ENCODE data around the gene RABL6.

RABL6 gene

DNA sequence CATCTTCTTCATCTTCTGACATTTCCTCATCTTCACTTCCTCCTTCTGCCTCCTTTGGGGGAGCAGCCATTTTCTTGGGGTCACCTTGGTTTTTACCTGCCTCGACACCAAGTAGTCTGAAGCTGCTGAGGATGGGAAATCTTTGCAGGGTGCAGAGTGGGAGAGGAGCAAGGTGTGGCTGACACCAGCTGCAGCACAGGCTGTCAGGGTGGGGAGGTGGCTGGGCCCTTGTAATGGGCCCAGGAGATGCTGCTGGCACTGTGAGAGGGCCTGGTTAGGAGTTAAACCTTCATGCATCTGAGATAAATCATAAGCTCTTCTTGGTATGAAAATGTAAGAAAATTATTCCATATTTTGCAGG lies 7.7 kb downstream of the RABL6 start:
- H3K4me3 ChIP-seq (ENCODE audit: low read depth, low read length) = no peak overlapping the region
- no peak for DNase-seq (ENCODE audit: low read depth)
- TF ChIP-seq, protein P1, sequence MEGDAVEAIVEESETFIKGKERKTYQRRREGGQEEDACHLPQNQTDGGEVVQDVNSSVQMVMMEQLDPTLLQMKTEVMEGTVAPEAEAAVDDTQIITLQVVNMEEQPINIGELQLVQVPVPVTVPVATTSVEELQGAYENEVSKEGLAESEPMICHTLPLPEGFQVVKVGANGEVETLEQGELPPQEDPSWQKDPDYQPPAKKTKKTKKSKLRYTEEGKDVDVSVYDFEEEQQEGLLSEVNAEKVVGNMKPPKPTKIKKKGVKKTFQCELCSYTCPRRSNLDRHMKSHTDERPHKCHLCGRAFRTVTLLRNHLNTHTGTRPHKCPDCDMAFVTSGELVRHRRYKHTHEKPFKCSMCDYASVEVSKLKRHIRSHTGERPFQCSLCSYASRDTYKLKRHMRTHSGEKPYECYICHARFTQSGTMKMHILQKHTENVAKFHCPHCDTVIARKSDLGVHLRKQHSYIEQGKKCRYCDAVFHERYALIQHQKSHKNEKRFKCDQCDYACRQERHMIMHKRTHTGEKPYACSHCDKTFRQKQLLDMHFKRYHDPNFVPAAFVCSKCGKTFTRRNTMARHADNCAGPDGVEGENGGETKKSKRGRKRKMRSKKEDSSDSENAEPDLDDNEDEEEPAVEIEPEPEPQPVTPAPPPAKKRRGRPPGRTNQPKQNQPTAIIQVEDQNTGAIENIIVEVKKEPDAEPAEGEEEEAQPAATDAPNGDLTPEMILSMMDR (conservative IDR thresholded peaks at IDR 0.05; ENCODE audit: low read depth, low read length) = no peak

DNA sequence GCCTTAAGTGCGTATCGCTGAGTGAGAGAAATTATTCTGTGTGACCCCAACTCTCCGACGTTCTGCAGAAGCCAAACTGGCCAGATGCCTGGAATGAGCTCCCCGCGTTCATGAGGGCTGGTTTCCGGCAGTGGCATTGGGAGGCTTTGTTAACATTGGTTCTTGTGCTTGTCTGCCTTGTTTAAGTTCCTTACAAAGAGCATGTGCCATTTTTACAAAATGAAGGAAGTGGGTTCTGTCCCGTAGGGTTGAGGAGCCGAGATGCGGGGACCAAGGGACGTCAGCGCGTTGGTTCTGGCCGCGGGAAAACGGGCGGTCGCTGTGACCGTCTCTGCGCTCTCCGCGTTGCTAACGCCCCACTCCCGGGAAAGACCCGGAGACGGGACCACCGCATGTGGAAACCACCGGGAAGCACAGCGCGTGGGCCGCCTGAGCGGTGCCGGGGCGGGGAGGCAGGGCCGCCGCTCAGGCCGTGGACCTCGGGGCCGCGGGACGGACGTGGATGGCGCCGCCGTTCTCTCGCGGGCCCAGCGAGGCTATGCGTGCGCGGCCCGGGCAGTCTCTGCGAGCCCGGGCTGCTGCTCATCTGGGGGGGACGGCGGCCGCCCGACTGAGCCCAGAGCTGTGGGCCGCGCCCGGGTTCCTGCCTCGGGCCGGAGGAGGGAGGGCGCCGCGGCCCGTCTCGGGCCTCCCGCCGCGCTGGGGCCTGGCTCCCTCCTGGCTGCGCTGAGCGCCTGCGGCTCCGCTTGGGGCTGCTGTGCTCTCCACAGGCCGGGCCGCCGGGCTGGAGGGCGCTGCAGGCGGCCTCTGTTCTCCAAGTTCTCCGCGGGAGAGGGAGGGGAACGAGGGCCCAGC lies 13.4 kb downstream of the RABL6 start:
- TF ChIP-seq, protein P1 (conservative IDR thresholded peaks at IDR 0.05; ENCODE audit: low read depth, low read length) = no peak
- DNase-seq (ENCODE audit: low read depth) = peak; percentile 63
- H3K4me3 ChIP-seq (ENCODE audit: low read depth, low read length) = peak overlapping the region; percentile 46

DNA sequence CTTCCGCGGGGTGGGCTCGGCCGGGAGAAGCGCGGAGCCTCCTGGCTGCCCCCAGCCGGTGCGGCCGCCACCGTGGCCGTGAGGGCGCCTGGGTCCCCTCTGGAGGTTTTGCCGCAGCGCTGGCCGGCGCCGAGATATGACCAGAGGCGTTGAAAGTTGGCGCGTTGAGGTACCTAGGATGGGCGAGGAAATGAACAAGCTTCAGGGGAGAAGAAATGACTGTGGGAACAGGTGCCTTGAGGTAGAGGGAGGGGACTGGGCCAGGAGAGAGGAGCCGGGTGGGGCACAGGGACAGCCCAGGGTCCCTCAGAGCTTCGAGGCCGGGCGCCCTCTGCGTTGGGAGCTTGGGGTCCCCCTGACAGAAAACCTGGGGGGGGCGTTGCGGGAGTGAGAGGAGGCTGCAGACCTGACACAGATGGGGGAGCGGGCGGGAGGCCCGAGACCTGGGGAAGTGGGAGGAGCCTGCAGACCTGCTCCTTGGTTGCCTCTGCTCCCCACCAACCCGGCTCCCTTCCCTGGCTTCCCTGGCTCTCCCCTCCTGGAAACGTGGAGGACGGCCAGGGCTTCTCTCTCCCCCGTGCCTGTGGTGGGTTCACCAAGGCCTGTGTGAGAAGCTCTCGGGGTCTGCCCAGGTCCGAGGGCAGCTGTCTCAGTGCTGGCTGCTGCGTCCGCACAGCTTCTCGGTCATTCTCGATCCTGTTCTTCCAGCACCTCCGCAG lies 14.2 kb downstream of the RABL6 start:
- TF ChIP-seq, protein P1 (conservative IDR thresholded peaks at IDR 0.05; ENCODE audit: low read depth, low read length) = no peak
- DNase-seq (ENCODE audit: low read depth) = no peak
- H3K4me3 ChIP-seq (ENCODE audit: low read depth, low read length) = peak overlapping the region; percentile 46

DNA sequence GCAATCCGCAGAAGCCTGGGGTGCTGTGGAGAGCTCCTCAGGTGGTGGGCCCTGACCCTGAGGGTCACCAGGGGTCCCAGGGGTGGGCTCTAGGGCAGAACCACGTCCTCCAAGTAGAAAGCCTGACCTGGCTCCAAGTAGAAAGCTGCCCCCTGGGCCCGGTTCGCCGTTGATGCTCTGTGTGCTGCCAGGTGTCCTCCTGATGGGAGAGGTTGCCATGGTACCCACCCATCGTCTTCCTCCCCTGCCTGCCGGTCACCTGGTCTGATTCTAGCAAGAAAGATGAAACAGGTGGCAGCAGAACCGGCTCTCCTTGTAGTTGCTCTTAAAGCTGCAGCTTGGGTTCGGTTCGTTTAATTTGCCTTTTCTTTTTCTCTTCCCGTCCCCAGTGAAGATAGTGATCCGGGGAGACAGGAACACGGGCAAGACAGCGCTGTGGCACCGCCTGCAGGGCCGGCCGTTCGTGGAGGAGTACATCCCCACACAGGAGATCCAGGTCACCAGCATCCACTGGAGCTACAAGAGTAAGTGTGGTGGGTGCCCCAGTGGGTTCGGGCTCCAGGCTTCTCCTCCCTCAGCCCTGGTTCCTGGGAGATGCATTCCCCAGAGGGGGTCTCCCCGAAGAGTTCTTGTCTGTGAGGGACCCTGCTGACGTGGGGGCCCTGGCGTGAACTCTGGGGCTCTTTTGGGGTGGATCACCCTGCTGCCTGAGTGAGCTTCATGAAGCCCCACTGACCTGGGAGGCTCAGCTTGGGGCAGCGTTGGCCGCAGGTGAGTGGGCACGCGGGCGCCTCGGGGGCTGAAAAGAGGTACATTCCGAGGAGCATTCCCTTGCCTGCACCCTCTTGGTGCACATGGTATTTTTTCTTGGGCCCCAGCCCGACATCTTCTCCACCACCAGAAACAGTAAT lies 15.6 kb downstream of the RABL6 start:
- no peak overlapping the region for H3K4me3 ChIP-seq (ENCODE audit: low read depth, low read length)
- TF ChIP-seq, protein P1 (conservative IDR thresholded peaks at IDR 0.05; ENCODE audit: low read depth, low read length) = no peak

DNA sequence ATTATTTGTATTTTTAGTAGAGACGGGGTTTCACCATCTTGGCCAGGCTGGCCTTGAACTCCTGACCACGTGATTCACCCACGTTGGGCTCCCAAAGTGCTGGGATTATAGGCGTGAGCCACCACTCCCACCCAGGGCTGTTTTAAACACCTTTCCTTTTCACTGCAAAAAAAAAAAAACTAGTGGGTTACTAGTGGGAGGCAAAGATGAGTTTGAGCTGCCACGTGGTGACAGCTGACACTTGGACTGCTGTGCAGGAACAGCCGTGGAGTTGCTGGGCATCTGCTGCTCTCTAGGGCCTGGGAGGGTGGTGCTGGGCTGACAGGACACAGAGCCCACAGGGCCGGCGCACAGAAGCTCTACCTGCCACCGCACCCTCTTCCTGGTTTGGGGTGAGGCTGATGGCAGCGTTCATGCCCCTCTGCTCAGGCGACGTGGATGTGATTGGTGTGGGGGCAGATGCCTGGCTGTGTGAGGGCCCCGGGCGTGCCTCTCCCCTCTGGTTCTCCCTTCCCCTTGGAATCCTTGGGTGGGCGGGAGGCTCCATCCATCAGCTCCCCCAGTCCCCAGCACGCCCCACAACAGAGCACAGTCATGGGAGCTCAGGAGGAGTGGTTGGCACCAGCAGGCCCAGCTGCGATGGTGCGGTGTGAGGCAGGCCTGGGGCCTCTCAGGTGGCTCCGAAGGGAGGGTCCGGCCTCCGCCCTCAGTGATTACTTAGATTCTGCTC lies 16.9 kb downstream of the RABL6 start:
- TF ChIP-seq, protein P1 (conservative IDR thresholded peaks at IDR 0.05; ENCODE audit: low read depth, low read length) = no peak
- DNase-seq (ENCODE audit: low read depth) = no peak
- H3K4me3 ChIP-seq (ENCODE audit: low read depth, low read length) = no peak overlapping the region

More for the DNA sequence above, 15.6 kb downstream of the RABL6 start:
- DNase-seq (ENCODE audit: low read depth) = no peak

Measured in choroid plexus epithelial cell (primary cell).